Fibroblast of the conjunctiva (primary cell): ENCODE measurements around the gene PPP2R2B.
A peak's percentile ranks its signal among the peaks of the same experiment; 100 is the strongest.

Experiments
- DNase-seq: peaks from one replicate; pipeline ENCODE4 v3.0.0-alpha.2; 2010; ENCODE audit warnings: low read depth

PPP2R2B gene

GRCh38 chr5:146541958-146542849 is 336.4 kb downstream of the PPP2R2B start:
- DNase-seq = peak; percentile 28

GRCh38 chr5:146540414-146540813 is 338.1 kb downstream of the PPP2R2B start:
- no peak for DNase-seq

DNA sequence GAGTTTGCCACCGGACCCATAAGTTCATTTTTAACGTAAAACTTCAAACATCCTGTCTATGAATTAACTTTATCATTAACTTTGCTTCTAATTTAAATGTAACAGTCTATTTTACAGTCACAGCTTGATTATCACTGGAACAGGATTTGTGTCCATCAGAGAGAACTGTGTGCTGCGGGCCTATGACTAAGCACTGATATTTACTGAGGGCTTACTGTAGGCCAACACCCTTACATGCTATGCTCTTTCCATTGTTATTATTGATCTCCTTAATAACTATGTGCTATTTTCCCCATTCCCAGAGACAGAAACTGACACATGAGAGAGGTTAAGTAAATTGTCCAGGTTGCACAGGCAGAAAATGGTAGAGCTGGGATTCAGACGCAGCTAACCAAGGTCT is 338.6 kb downstream of the PPP2R2B start:
- no peak for DNase-seq

DNA sequence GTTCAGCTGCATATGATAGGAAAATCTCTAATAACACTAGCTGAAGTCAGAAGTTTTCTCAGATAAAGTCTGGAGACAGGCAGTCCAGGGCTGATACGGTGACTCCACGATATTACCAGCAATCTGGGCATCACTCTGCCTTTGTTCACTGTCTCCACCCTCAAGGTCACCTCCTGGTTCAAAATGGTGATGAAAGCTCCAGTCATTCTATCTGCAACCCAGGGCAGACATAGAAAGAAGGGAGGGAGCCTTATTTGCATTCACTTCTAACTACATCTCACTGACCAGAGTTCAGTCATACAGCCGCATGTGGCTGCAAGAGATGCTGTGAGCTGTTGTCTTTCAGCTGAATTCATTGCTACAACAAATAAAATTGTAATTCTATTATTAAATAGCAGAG is 340.1 kb downstream of the PPP2R2B start:
- no peak for DNase-seq

GRCh38 chr5:146533882-146534281 is 344.7 kb downstream of the PPP2R2B start:
- DNase-seq = no peak

DNA sequence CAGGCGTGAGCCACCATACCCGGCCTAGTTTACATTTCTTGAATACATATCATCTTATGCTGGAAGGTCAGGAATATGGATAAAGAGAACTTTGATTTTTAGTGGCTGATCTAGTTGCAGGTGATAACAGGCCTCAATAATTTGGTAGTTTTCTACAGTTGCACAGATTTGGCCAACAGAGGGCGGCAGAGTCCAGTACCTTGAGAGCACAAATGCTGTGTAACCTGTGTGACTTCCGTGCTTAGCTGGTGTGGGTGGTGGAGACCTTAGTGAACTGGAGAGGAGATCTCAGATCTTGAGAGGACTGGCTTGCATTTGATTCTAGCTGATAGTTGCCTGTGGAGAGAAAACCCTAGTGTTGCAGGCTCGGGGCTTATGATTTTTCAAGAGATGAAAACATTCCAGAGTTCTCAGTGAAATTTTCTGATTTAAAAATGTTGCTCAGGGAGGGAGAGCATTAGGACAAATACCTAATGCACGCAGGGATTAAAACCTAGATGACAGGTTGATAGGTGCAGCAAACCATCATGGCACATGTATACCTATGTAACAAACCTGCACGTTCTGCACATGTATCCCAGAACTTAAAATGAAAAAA is 345.2 kb downstream of the PPP2R2B start:
- peak; percentile 27 for DNase-seq
